ENCODE data around the gene ZACN.
"Not testable (repeated sequence)": the region's sequence is repeated elsewhere in the genome, so short reads cannot be mapped to it uniquely, and the experiment has no call there.

The ZACN gene

DNA sequence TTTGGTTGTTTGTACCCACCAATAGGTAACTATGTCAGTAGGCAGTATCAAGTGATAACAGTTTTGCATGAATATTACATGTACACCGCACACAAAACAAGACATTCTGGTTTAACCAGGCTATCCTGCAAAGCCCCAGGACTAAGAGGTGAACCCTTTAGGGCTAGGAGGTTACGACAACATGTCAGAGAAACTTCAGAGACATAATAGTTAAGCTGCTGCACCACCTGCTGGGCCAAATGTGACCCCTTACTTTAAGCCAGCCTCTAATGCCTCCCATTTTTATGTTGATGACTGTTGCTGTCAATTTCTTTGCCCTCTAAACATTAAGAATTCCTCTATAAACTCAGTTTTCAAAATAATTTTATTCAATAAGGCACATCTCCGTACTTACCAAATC, 22.1 kb upstream of the ZACN start:
- H3K36me3 ChIP-seq (ENCODE audit: control insufficient read depth in 1 of 2, insufficient read depth in 2 of 2, low read length in 2 of 2): peaks cover 46 to 69% of the 10 kb centered on the region in 2 donors
- H3K27me3 ChIP-seq (ENCODE audit: low read depth, low read length): no peaks in the 10 kb centered on the region
- H3K4me1 ChIP-seq (ENCODE audit: control insufficient read depth in 1 of 2, insufficient read depth in 2 of 2, low read length in 2 of 2): no peaks in the 10 kb centered on the region

DNA sequence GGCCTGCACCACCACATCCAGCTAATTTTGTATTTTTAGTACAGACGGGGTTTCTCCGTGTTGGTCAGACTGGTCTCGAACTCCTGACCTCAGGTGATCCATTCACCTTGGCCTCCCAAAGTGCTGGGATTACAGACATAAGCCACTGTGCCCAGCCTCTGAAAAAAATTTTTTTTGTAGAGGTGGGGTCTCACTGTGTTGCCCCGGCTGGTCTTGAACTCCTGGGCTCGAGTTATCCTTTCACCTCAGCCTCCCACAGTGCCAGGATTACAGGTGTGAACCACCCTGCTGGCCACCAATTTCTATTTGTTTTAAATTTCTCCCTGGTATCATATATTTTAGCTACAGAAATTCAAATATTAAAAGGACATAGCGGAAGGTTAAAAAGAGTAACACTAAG, 20.7 kb upstream of the ZACN start:
- H3K4me1 ChIP-seq (ENCODE audit: control insufficient read depth in 1 of 2, insufficient read depth in 2 of 2, low read length in 2 of 2); H3K4me3 ChIP-seq (ENCODE audit: low read depth in 1 of 2, low read length in 2 of 2); H3K9me3 ChIP-seq (ENCODE audit: control insufficient read depth in 1 of 2, low read length in 2 of 2); H3K27me3 ChIP-seq (ENCODE audit: low read depth, low read length); H3K27ac ChIP-seq (ENCODE audit: low read length): not testable (repeated sequence)
- H3K36me3 ChIP-seq (ENCODE audit: control insufficient read depth in 1 of 2, insufficient read depth in 2 of 2, low read length in 2 of 2): peaks cover 45 to 76% of the 10 kb centered on the region in 2 donors

More for the DNA sequence above, 22.1 kb upstream of the ZACN start:
- H3K27ac ChIP-seq (ENCODE audit: low read length): no peak overlapping the region
- no peaks in the 10 kb centered on the region for H3K9me3 ChIP-seq (ENCODE audit: control insufficient read depth in 1 of 2, low read length in 2 of 2)
- no peak overlapping the region for H3K4me3 ChIP-seq (ENCODE audit: low read depth in 1 of 2, low read length in 2 of 2)

DNA sequence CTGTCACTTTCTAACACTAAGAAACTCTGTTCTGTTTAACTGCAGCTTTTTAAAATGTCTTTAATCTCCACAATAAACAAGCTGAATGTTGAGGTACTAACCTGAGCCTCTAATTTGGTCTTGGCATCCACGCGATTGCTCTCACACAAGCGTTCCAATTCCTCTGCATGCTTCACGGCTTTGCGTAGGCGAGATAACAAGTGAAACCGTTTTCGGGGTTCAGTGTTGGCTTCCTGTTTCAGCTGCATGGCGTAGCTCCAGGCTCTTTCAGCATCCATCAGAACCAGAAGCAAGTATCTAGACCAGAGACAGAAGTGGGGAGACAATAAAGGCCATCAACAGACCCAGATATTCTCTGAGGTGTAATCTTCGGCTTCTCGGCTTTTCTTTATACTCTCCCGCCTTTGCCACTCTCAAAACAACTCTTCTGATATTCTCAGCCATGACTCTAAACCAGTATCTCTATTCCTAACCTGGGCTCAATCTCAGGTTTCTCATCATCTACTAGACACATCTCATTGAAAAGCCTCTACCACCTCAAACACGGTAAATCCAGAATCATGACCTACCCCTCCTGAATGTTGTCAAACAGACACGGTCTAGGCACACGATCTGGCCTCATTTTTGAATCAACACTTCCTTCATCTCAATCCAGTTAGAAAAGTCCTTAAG, 15.0 kb upstream of the ZACN start:
- H3K36me3 ChIP-seq (ENCODE audit: control insufficient read depth in 1 of 2, insufficient read depth in 2 of 2, low read length in 2 of 2): peaks cover 52 to 85% of the 10 kb centered on the region in 2 donors
- H3K4me1 ChIP-seq (ENCODE audit: control insufficient read depth in 1 of 2, insufficient read depth in 2 of 2, low read length in 2 of 2): no peaks in the 10 kb centered on the region
- no peak overlapping the region for H3K27ac ChIP-seq (ENCODE audit: low read length)
- H3K4me3 ChIP-seq (ENCODE audit: low read depth in 1 of 2, low read length in 2 of 2): no peak overlapping the region
- no peaks in the 10 kb centered on the region for H3K9me3 ChIP-seq (ENCODE audit: control insufficient read depth in 1 of 2, low read length in 2 of 2)
- no peaks in the 10 kb centered on the region for H3K27me3 ChIP-seq (ENCODE audit: low read depth, low read length)

DNA sequence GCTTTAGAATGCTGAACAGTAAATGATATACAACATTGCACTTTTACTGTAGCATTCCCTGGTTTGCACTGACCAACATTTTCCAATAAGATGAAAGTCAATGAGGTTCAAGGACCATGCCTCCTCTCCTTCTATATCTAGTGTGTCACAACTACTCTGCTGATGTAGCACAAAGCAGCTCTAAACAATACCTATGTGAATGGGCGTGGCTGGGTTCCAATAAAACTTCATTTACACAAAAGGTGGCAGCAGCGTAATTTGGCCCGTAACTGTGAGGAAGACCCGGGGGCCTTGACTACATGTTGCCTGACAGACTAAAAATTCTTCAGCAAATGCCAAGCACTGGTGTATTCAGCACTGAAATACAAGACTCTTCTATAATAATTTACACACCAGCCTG, 13.2 kb upstream of the ZACN start:
- peaks cover 2 to 10% of the 10 kb centered on the region in 2 donors for H3K4me1 ChIP-seq (ENCODE audit: control insufficient read depth in 1 of 2, insufficient read depth in 2 of 2, low read length in 2 of 2)
- no peak overlapping the region for H3K27ac ChIP-seq (ENCODE audit: low read length)
- no peaks in the 10 kb centered on the region for H3K27me3 ChIP-seq (ENCODE audit: low read depth, low read length)
- H3K9me3 ChIP-seq (ENCODE audit: control insufficient read depth in 1 of 2, low read length in 2 of 2): no peaks in the 10 kb centered on the region
- H3K4me3 ChIP-seq (ENCODE audit: low read depth in 1 of 2, low read length in 2 of 2): no peak overlapping the region
- peaks cover 44 to 70% of the 10 kb centered on the region in 2 donors for H3K36me3 ChIP-seq (ENCODE audit: control insufficient read depth in 1 of 2, insufficient read depth in 2 of 2, low read length in 2 of 2)

DNA sequence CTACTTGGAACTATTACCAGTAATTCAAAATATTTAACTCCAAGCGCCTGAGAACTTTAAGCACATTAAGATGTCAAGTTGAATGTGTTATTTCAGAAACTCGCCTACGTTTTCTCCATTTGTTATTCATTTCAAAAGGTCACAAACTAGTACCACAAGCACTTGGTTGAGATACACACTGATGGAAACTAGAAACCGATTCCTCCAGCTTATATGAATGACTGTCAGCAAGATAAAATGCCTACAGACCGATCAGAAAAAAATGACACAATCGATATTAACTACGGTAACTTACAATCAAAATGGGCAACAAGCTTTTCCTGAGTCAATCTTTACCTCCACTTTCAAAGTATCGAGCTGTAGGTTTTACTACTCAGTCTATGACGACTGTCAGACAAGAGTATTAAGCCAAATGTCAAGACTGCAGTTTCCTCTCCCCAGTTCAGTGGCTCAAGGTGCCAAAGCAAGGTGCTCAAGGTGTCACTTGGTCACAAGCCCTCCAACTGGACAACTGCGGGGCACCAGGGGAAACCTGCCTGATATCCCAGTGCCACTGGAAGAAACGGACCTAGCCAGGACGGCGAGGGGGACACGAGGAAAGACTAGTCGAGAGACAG, 7.3 kb upstream of the ZACN start:
- no peaks in the 10 kb centered on the region for H3K9me3 ChIP-seq (ENCODE audit: control insufficient read depth in 1 of 2, low read length in 2 of 2)

DNA sequence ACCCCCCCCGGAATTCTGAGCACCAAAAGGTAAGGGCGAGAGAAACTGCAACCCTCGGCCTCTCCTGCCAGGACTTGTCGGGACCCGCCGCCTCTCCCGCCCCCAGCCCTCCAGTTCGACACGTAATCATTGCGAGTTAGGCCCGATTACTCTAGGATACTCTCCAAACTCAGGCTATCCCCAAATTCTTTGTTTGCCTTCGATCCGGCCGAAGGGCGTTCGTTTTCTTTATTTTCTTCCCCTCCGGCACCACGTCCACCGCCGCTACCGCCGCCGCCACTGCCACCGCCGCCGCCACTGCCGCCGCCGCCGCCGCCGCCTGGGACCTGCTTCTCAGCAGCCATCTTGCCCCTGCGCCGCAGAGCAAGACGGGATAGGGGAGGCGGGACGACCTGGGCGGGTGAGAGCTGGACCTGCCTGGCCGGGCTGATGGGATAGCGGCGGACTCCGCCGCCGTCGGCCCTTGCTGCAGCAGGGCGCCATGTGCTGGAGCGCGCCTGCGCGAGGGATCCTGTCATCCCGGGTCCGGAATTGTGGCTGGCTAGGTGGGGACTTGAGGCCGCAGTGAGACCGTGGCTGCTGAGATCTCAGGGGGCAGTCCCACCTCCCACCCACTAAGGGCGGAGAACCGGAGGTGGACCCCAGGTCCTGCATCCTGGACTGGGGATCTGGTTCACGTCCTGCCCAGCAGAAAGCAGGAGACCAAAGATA, 6.7 kb upstream of the ZACN start, which contains the start of gene SRP68:
SRP68 (minus strand) TSS at position 370 of the 711 bp plus-strand sequence; CDS start at position 344, 26 bp downstream.
- Histone ChIP-seq H3K27me3 (ENCODE audit: low read depth, low read length) (peaks cover 35% of the 10 kb centered on the region), H3K36me3 (ENCODE audit: control insufficient read depth in 1 of 2, insufficient read depth in 2 of 2, low read length in 2 of 2) (peaks cover 6 to 11% of the 10 kb centered on the region in 2 donors), H3K9me3 (ENCODE audit: control insufficient read depth in 1 of 2, low read length in 2 of 2) (no peaks in the 10 kb centered on the region), H3K4me3 (ENCODE audit: low read depth in 1 of 2, low read length in 2 of 2) (peak within 1 kb of the TSS; percentile 80 to 96), H3K4me1 (ENCODE audit: control insufficient read depth in 1 of 2, insufficient read depth in 2 of 2, low read length in 2 of 2) (peaks cover 5 to 57% of the 10 kb centered on the region in 2 donors), H3K27ac (ENCODE audit: low read length) (peak within 1 kb of the TSS; percentile 80)

More for the DNA sequence above, 7.3 kb upstream of the ZACN start:
- Histone ChIP-seq H3K4me3 (ENCODE audit: low read depth in 1 of 2, low read length in 2 of 2) (peak overlapping the region; percentile 80 to 96), H3K4me1 (ENCODE audit: control insufficient read depth in 1 of 2, insufficient read depth in 2 of 2, low read length in 2 of 2) (peaks cover 5 to 50% of the 10 kb centered on the region in 2 donors), H3K27ac (ENCODE audit: low read length) (peak overlapping the region; percentile 80), H3K27me3 (ENCODE audit: low read depth, low read length) (peaks cover 28% of the 10 kb centered on the region), H3K36me3 (ENCODE audit: control insufficient read depth in 1 of 2, insufficient read depth in 2 of 2, low read length in 2 of 2) (peaks cover 12 to 17% of the 10 kb centered on the region in 2 donors)

DNA sequence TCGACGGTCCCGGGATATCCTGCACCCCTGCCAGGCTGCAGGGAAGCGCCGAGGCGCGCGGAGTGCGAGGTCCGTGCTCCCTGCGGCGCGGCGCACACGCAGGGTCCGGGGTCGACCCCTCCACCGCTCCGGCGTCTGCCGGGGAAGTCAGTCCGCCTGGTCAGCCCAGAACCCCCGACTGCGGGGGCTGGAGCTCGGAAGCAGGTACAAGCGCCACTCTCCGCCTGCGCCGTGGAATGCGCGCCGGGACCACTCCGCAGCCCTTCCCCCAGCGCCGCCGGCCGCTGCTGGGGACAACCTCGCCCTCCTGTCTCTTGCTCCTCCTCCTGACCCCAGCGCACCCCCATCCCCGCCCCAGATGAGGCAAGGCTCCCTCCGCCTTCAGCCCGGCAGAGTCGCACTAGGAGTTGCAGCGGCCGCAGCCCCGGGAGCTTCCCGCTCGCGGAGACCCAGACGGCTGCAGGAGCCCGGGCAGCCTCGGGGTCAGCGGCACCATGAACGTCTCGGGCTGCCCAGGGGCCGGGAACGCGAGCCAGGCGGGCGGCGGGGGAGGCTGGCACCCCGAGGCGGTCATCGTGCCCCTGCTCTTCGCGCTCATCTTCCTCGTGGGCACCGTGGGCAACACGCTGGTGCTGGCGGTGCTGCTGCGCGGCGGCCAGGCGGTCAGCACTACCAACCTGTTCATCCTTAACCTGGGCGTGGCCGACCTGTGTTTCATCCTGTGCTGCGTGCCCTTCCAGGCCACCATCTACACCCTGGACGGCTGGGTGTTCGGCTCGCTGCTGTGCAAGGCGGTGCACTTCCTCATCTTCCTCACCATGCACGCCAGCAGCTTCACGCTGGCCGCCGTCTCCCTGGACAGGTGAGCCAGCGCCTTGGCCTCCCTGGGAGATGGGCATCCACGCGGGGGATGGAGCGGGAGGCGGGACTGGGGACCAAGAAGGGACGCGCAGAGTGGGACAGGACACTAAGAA, 4.3 kb upstream of the ZACN start, which contains the start of gene GALR2:
GALR2 (plus strand) TSS at position 392 of the 974 bp plus-strand sequence; CDS start at position 495, 103 bp downstream.
- no peak within 1 kb of the TSS for H3K27ac ChIP-seq (ENCODE audit: low read length)
- H3K4me1 ChIP-seq (ENCODE audit: control insufficient read depth in 1 of 2, insufficient read depth in 2 of 2, low read length in 2 of 2): peaks cover 5 to 65% of the 10 kb centered on the region in 2 donors
- H3K4me3 ChIP-seq (ENCODE audit: low read depth in 1 of 2, low read length in 2 of 2): peak within 1 kb of the TSS; percentile 26 to 52
- H3K36me3 ChIP-seq (ENCODE audit: control insufficient read depth in 1 of 2, insufficient read depth in 2 of 2, low read length in 2 of 2): no peaks in the 10 kb centered on the region
- H3K27me3 ChIP-seq (ENCODE audit: low read depth, low read length): peaks cover 56% of the 10 kb centered on the region
- no peaks in the 10 kb centered on the region for H3K9me3 ChIP-seq (ENCODE audit: control insufficient read depth in 1 of 2, low read length in 2 of 2)

DNA sequence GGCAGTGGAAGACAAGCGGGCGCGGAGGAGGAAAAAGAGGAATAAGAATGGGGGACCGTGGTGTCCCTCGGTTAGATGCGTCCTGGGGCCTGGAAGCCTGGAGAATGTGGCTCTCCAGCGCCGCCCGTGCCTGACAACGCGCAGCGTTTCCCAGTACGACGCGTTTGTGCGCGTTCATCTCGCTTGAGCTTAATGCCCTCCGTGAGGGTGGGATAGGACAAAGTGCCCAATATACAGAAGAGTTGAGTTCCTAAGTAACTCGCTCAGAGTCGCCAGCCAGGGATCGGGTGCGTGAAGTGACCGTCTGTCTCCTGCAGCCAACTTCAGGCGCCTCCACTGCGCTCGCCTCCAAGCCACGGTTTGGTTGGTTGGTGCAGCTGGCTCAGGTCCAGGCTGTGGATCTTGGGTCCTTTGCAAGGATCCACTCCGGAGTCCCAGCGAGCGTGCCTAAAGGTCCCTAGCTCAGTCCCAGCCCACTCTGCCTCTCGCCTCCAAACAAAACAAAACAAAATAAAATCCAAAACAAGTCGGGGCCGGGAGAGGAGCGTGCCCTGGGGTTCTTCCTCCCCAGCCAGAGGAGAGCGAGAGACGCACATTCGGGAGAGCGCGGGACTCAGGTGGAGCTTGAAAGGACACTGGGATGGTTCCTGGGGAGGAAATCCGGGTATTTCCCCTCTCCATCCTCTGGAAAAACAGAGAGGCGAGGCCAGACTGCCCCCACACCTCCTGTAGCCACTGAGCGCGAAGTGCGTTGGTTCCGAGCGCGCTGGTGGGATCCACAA, 3.4 kb upstream of the ZACN start:
- Histone ChIP-seq H3K27ac (ENCODE audit: low read length) (no peak overlapping the region), H3K4me3 (ENCODE audit: low read depth in 1 of 2, low read length in 2 of 2) (peak overlapping the region; percentile 26 to 52), H3K4me1 (ENCODE audit: control insufficient read depth in 1 of 2, insufficient read depth in 2 of 2, low read length in 2 of 2) (peaks cover 5 to 64% of the 10 kb centered on the region in 2 donors), H3K36me3 (ENCODE audit: control insufficient read depth in 1 of 2, insufficient read depth in 2 of 2, low read length in 2 of 2) (no peaks in the 10 kb centered on the region), H3K9me3 (ENCODE audit: control insufficient read depth in 1 of 2, low read length in 2 of 2) (no peaks in the 10 kb centered on the region), H3K27me3 (ENCODE audit: low read depth, low read length) (peaks cover 59% of the 10 kb centered on the region)

DNA sequence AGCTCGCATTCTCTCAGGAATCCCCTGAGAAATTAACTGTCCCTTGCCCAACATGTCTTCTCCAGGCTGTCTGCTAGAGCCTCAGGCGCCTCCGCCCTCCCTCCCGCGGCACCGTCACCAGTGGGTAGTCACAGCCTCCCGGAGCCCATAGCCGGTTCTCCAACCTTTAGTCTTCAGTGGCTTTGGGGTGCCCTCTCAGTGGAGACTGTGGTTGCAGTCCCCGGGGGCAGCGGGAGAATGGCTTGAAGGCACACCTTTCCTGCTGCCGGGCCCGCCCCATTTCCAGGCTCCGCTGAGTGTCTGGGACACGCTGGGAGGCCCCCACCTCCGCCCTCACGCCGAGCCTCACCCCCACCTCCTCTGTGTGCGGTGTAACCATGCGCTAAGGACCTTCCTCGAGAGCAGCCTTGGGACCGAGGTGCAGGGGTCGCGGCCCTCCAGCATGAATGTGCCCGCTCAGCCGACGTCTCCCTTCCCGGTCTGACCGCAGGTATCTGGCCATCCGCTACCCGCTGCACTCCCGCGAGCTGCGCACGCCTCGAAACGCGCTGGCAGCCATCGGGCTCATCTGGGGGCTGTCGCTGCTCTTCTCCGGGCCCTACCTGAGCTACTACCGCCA, 2.7 kb upstream of the ZACN start:
- no peaks in the 10 kb centered on the region for H3K36me3 ChIP-seq (ENCODE audit: control insufficient read depth in 1 of 2, insufficient read depth in 2 of 2, low read length in 2 of 2)
- H3K4me3 ChIP-seq (ENCODE audit: low read depth in 1 of 2, low read length in 2 of 2): peak overlapping the region in 1 of 2 donors; percentile 52
- no peaks in the 10 kb centered on the region for H3K9me3 ChIP-seq (ENCODE audit: control insufficient read depth in 1 of 2, low read length in 2 of 2)
- no peak overlapping the region for H3K27ac ChIP-seq (ENCODE audit: low read length)
- peaks cover 59% of the 10 kb centered on the region for H3K27me3 ChIP-seq (ENCODE audit: low read depth, low read length)
- peaks cover 0 to 57% of the 10 kb centered on the region in 2 donors for H3K4me1 ChIP-seq (ENCODE audit: control insufficient read depth in 1 of 2, insufficient read depth in 2 of 2, low read length in 2 of 2)

All from muscle layer of duodenum (tissue), 2 donors.